ENCODE data around the gene GRIK1. TPM values are rescaled to one million over a fixed set of nuclear protein-coding genes. Genes with fewer than 3 reads are reported as not detected.

GRIK1 gene
- total and polyA plus RNA-seq, 2 donors (not counting 1 experiment from before 2014, with no cell fraction given): not detected

- Mint-ChIP-seq H3K27ac (no peak overlapping the region), H3K4me1 (no peaks in the 10 kb centered on the region), H3K9me3 (ENCODE audit: insufficient read depth) (peaks cover 3% of the 10 kb centered on the region), H3K27me3 (no peaks in the 10 kb centered on the region), H3K4me3 (no peak overlapping the region)
- CTCF ChIA-PET: no interaction called here
- Histone ChIP-seq H3K9ac (ENCODE audit: low read length) (no peak overlapping the region), H4K20me1 (ENCODE audit: control insufficient read depth, insufficient read depth, low read length, poor library complexity, severe bottlenecking) (no peaks in the 10 kb centered on the region), H2AFZ (ENCODE audit: insufficient read depth, low read depth, low read length, poor library complexity, severe bottlenecking) (no peak overlapping the region), H3K27me3 (replicated peaks in 1 of 4; ENCODE audit: control extremely low read depth in 1 of 4, control insufficient read depth in 3 of 4, insufficient read depth in 4 of 4, low read length in 3 of 4) (no peaks in the 10 kb centered on the region), H3K4me1 (ENCODE audit: control insufficient read depth in 2 of 2, insufficient read depth in 2 of 2, low read length in 2 of 2) (no peaks in the 10 kb centered on the region), H3K4me3 (ENCODE audit: control extremely low read depth in 1 of 5, extremely low read depth in 1 of 5, insufficient read depth in 1 of 5, low read depth in 2 of 5, low read length in 4 of 5) (no peak overlapping the region), H3K36me3 (replicated peaks in 1 of 2; ENCODE audit: control extremely low read depth in 1 of 2, control insufficient read depth in 1 of 2, extremely low read depth in 1 of 2, insufficient read depth in 2 of 2, low read length in 1 of 2) (no peaks in the 10 kb centered on the region), H3K79me2 (ENCODE audit: control insufficient read depth, insufficient read depth, low read length) (no peaks in the 10 kb centered on the region), H3K27ac (ENCODE audit: low read length in 2 of 2) (no peak overlapping the region), H3K9me3 (ENCODE audit: control extremely low read depth in 1 of 3, control insufficient read depth in 2 of 3, insufficient read depth in 1 of 3, low read length in 2 of 3) (no peaks in the 10 kb centered on the region), H3K4me2 (replicated peaks; ENCODE audit: low read depth, low read length, poor library complexity, severe bottlenecking) (no peak overlapping the region)
- POLR2A ChIA-PET: no interaction called here
- ATAC-seq (ENCODE audit: low read depth): no peak
- no peak for DNase-seq
- TF ChIP-seq CTCF (IDR thresholded peaks at IDR 0.05): no peak
- no peak for TF ChIP-seq EZH2 (IDR thresholded peaks at IDR 0.05; ENCODE audit: borderline replicate concordance, insufficient read depth, low read depth, low read length, poor library complexity, severe bottlenecking)
- WGBS (ENCODE audit: insufficient coverage): no CpG with 5 or more reads among the region's 1 CpG
- intact Hi-C loops (cut with micrococcal nuclease): no loop called here
Measured at GRCh38 chr21:29684106-29684505, 255.7 kb downstream of the GRIK1 start.

- intact Hi-C loops (cut with micrococcal nuclease): no loop called here
Measured at GRCh38 chr21:29682800-29683199, 257.0 kb downstream of the GRIK1 start.

More at GRCh38 chr21:29682800-29683199, 257.0 kb downstream of the GRIK1 start:
- WGBS (ENCODE audit: insufficient coverage): no CpG with 5 or more reads among the region's 3 CpGs
- no peak overlapping the region for H3K4me3 Mint-ChIP-seq
- H3K27me3 Mint-ChIP-seq: no peaks in the 10 kb centered on the region
- no peak overlapping the region for H3K27ac Mint-ChIP-seq
- no peak overlapping the region for H3K27ac ChIP-seq (ENCODE audit: low read length in 2 of 2)
- no peak overlapping the region for H2AFZ ChIP-seq (ENCODE audit: insufficient read depth, low read depth, low read length, poor library complexity, severe bottlenecking)
- DNase-seq (no peak), ATAC-seq (ENCODE audit: low read depth) (no peak)
- H3K4me3 ChIP-seq (ENCODE audit: control extremely low read depth in 1 of 5, extremely low read depth in 1 of 5, insufficient read depth in 1 of 5, low read depth in 2 of 5, low read length in 4 of 5): no peak overlapping the region
- ChIA-PET CTCF (no interaction called here), POLR2A (no interaction called here)
- H3K36me3 ChIP-seq (replicated peaks in 1 of 2; ENCODE audit: control extremely low read depth in 1 of 2, control insufficient read depth in 1 of 2, extremely low read depth in 1 of 2, insufficient read depth in 2 of 2, low read length in 1 of 2): no peaks in the 10 kb centered on the region
- no peak overlapping the region for H3K4me2 ChIP-seq (replicated peaks; ENCODE audit: low read depth, low read length, poor library complexity, severe bottlenecking)
- peaks cover 3% of the 10 kb centered on the region for H3K4me1 Mint-ChIP-seq
- H3K9me3 Mint-ChIP-seq (ENCODE audit: insufficient read depth): peaks cover 3% of the 10 kb centered on the region
- no peaks in the 10 kb centered on the region for H3K9me3 ChIP-seq (ENCODE audit: control extremely low read depth in 1 of 3, control insufficient read depth in 2 of 3, insufficient read depth in 1 of 3, low read length in 2 of 3)
- TF ChIP-seq CTCF (IDR thresholded peaks at IDR 0.05) (no peak), EZH2 (IDR thresholded peaks at IDR 0.05; ENCODE audit: borderline replicate concordance, insufficient read depth, low read depth, low read length, poor library complexity, severe bottlenecking) (no peak)
- H4K20me1 ChIP-seq (ENCODE audit: control insufficient read depth, insufficient read depth, low read length, poor library complexity, severe bottlenecking): no peaks in the 10 kb centered on the region
- no peak overlapping the region for H3K9ac ChIP-seq (ENCODE audit: low read length)
- no peaks in the 10 kb centered on the region for H3K79me2 ChIP-seq (ENCODE audit: control insufficient read depth, insufficient read depth, low read length)
- no peaks in the 10 kb centered on the region for H3K4me1 ChIP-seq (ENCODE audit: control insufficient read depth in 2 of 2, insufficient read depth in 2 of 2, low read length in 2 of 2)
- H3K27me3 ChIP-seq (replicated peaks in 1 of 4; ENCODE audit: control extremely low read depth in 1 of 4, control insufficient read depth in 3 of 4, insufficient read depth in 4 of 4, low read length in 3 of 4): no peaks in the 10 kb centered on the region
